Smooth muscle cell (in vitro differentiated cells): ENCODE data around the gene YTHDF1. TPM values are rescaled to one million over a fixed set of nuclear protein-coding genes. Genes with fewer than 3 reads are reported as not detected.

Experiments
- DNase-seq: peaks from one replicate; lab custom pipeline; 2025; ENCODE audit not compliant: unreplicated experiment; lab: John Stamatoyannopoulos, UW
- H2AFZ ChIP-seq: fragments of 200-600 bp; sonication (generic); 2 replicates; pipeline ENCODE4 v1.6.0; 2016; ENCODE audit warnings: antibody characterized with exemption, low read depth, mild to moderate bottlenecking
- H3F3A ChIP-seq: fragments of 200-600 bp; sonication (generic); 2 replicates; pipeline ENCODE4 v1.6.0; 2017; ENCODE audit warnings: antibody characterized with exemption, low read depth
- H3K27ac ChIP-seq: fragments of 200-600 bp; sonication (generic); 2 replicates; pipeline ENCODE4 v1.5.1; 2016; ENCODE audit warnings: low read depth, mild to moderate bottlenecking
- H3K27me3 ChIP-seq: fragments of 200-600 bp; sonication (generic); 2 replicates; pipeline ENCODE4 v1.6.1; 2016; ENCODE audit warnings: low read depth, mild to moderate bottlenecking
- H3K36me3 ChIP-seq: fragments of 200-600 bp; sonication (generic); 2 replicates; pipeline ENCODE4 v1.5.1; 2016; ENCODE audit warnings: low read depth
- H3K4me1 ChIP-seq: fragments of 200-600 bp; sonication (generic); 2 replicates; pipeline ENCODE4 v1.5.1; 2016; ENCODE audit warnings: low read depth
- H3K4me2 ChIP-seq: fragments of 200-600 bp; sonication (generic); 2 replicates; pipeline ENCODE4 v1.6.0; 2016; ENCODE audit warnings: mild to moderate bottlenecking
- H3K4me3 ChIP-seq: fragments of 200-600 bp; sonication (generic); 2 replicates; pipeline ENCODE4 v1.5.1; 2016; ENCODE audit warnings: mild to moderate bottlenecking
- H3K79me2 ChIP-seq: fragments of 200-600 bp; sonication (generic); 2 replicates; pipeline ENCODE4 v1.6.0; 2016; ENCODE audit warnings: low read depth, mild to moderate bottlenecking
- H3K9ac ChIP-seq: fragments of 200-600 bp; sonication (generic); 2 replicates; pipeline ENCODE4 v1.6.0; 2016; ENCODE audit warnings: low read depth
- H3K9me3 ChIP-seq: fragments of 200-600 bp; sonication (generic); replicated peaks from 2 replicates; pipeline ENCODE4 v1.5.1; 2016; ENCODE audit warnings: low read depth
- H4K20me1 ChIP-seq: fragments of 200-600 bp; sonication (generic); 2 replicates; pipeline ENCODE4 v1.6.0; 2016; ENCODE audit warnings: low read depth
- CTCF ChIP-seq: fragments of 200-600 bp; sonication (generic); IDR thresholded peaks from 2 replicates; pipeline ENCODE4 v1.5.1; 2017; ENCODE audit warnings: borderline replicate concordance, mild to moderate bottlenecking, antibody characterized with exemption; ENCODE audit not compliant: insufficient read depth, poor library complexity, severe bottlenecking
- WGBS: methylation state at CpG from one replicate; pipeline ENCODE4 v1.1.7; 2016; ENCODE audit warnings: low lambda C conversion rate; 5-methylcytosine and 5-hydroxymethylcytosine counted together
- polyA plus RNA-seq: library from polyadenylated mRNA; unstranded; fragments of >200 nt; fragmentation: Nextera tagmentation; extraction: Ambion mirVana; gene quantifications from 2 replicates; pipeline ENCODE4 v1.2.1, GENCODE V29; 2016
- total RNA-seq: library from RNA; depleted of rRNA; stranded (reverse); fragments of >200 nt; gene quantifications from 2 replicates; pipeline ENCODE4 v1.2.3, GENCODE V29; 2014

YTHDF1 gene
- total and polyA plus RNA-seq, 2 experiments from 2014 or later: 28.2 to 35.8 TPM

GRCh38 chr20:63181226-63181625 lies 34.7 kb downstream of the YTHDF1 start:
- Histone ChIP-seq H3K9ac (no peak overlapping the region), H3K4me1 (peaks cover 12% of the 10 kb centered on the region), H4K20me1 (peaks cover 15% of the 10 kb centered on the region), H3K27me3 (peaks cover 57% of the 10 kb centered on the region), H3K79me2 (no peaks in the 10 kb centered on the region), H2AFZ (no peak overlapping the region), H3K9me3 (no peaks in the 10 kb centered on the region), H3F3A (no peaks in the 10 kb centered on the region), H3K27ac (no peak overlapping the region), H3K36me3 (no peaks in the 10 kb centered on the region), H3K4me3 (no peak overlapping the region), H3K4me2 (no peak overlapping the region)
- 81% methylated on average over 4 of the region's 4 CpGs for WGBS
- no peak for TF ChIP-seq CTCF
- DNase-seq: no peak

GRCh38 chr20:63180569-63181185 lies 35.3 kb downstream of the YTHDF1 start:
- H3K9ac ChIP-seq: no peak overlapping the region
- H3K4me3 ChIP-seq: no peak overlapping the region
- no peaks in the 10 kb centered on the region for H3F3A ChIP-seq
- no peaks in the 10 kb centered on the region for H3K9me3 ChIP-seq
- no peaks in the 10 kb centered on the region for H3K36me3 ChIP-seq
- TF ChIP-seq CTCF: no peak
- DNase-seq: no peak
- no peak overlapping the region for H2AFZ ChIP-seq
- no peak overlapping the region for H3K27ac ChIP-seq
- 91% methylated on average over 9 of the region's 11 CpGs for WGBS
- peaks cover 63% of the 10 kb centered on the region for H3K27me3 ChIP-seq
- peaks cover 17% of the 10 kb centered on the region for H4K20me1 ChIP-seq
- no peaks in the 10 kb centered on the region for H3K79me2 ChIP-seq
- no peak overlapping the region for H3K4me2 ChIP-seq
- peaks cover 12% of the 10 kb centered on the region for H3K4me1 ChIP-seq

- no peak overlapping the region for H3K9ac ChIP-seq
- DNase-seq: no peak
- WGBS: 63% methylated on average over 14 of the region's 14 CpGs
- no peak for TF ChIP-seq CTCF
- H3K4me1 ChIP-seq: peaks cover 19% of the 10 kb centered on the region
- peaks cover 17% of the 10 kb centered on the region for H4K20me1 ChIP-seq
- no peak overlapping the region for H3K4me3 ChIP-seq
- peaks cover 70% of the 10 kb centered on the region for H3K27me3 ChIP-seq
- no peak overlapping the region for H3K27ac ChIP-seq
- H3K79me2 ChIP-seq: no peaks in the 10 kb centered on the region
- no peaks in the 10 kb centered on the region for H3K9me3 ChIP-seq
- H3K36me3 ChIP-seq: no peaks in the 10 kb centered on the region
- H3K4me2 ChIP-seq: no peak overlapping the region
- no peak overlapping the region for H2AFZ ChIP-seq
- no peaks in the 10 kb centered on the region for H3F3A ChIP-seq
These were observed 36.0 kb downstream of the YTHDF1 start for GRCh38 chr20:63179687-63180568.
